Heart left ventricle (tissue), 13 donors: ENCODE data around the gene CXCL12.

Experiments used
- POLR2A ChIP-seq, 2 donors: fragments of 450-650 bp; IDR thresholded peaks; one replicate each; pipeline ENCODE4 v1.6.1; 2017; ENCODE audit warnings: antibody characterized with exemption in 2 of 2, mild to moderate bottlenecking in 2 of 2, moderate library complexity in 2 of 2
- TF ChIP-seq, protein P1 (sequence below), 12 donors: fragments of 200-600 bp; sonication (generic) in 4 of 12; IDR thresholded peaks; one replicate each; pipeline versions ENCODE4 v1.5.0 to v1.8.0; 2018 to 2022; ENCODE audit warnings: antibody characterized with exemption in 12 of 12, mild to moderate bottlenecking in 5 of 12
- donor health status: ischemic (EF 13 %, LVEDD 7.1; RV severe dilation, severe dysfunction).
- donor health status: DM: no; HTN: yes; CAD: no.
- donor health status: DM: no; HTN: no; CAD: no.
- donor health status: ischemic (EF 25% LVEDD 6.9; RV normal size, moderate dysfunction).
- donor health status: ischemic (EF 25% LVEDD 5.7; RV mildly dilated, moderate dysfunction).
- donor health status: ischemic (EF 35%, LVEDD 5.7; RV mildly dilated, moderate dysfunction).
- donor health status: nonischemic (EF 11% LVEDD 7.7; RV severe dilation, severe dysfunction).
- donor health status: DM: yes; HTN: yes; CAD: no.
- donor health status: PGD.
- donor health status: ischemic (EF 29% LVEDD 5.4; RV normal size, mild dysfunction).
- donor health status: nonischemic (EF 23%, LVEDD 6.1; RV moderate dilation, normal function).

DNA sequence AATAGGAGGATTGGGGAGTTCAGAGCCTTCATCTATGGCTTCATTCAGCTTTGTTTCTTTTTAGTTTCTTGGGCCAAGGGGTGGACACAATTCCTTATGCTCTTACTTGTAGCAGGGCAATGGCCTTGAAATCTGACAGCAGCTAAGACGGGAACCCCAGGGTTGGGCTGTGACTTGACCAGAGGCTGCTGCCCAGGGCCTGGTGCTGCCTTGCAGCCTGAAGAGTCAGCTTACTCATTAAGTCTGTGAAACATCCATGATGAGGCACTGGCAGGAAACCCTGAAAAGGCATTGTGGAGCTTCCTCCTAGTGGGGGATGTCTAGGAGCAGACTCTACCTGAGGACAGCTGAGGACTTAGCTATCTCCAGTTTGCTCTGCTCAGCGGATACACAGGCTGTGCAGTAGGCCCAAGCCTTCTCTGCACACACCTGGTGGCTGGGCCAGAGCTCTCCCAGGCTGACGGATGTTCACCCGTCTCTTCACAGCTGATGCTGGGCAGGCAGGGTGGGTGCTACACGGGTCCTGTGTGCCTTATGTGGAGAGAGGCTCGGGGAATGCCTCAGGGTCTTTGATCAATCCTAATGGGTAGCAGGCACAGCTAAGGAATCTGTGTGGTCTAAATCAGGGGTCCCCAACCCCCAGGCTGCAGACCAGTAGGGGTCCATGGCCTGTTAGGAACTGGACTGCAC is 17.8 kb downstream of the CXCL12 start:
- no peak for TF ChIP-seq POLR2A (IDR thresholded peaks at IDR 0.05)
- TF ChIP-seq, protein P1, sequence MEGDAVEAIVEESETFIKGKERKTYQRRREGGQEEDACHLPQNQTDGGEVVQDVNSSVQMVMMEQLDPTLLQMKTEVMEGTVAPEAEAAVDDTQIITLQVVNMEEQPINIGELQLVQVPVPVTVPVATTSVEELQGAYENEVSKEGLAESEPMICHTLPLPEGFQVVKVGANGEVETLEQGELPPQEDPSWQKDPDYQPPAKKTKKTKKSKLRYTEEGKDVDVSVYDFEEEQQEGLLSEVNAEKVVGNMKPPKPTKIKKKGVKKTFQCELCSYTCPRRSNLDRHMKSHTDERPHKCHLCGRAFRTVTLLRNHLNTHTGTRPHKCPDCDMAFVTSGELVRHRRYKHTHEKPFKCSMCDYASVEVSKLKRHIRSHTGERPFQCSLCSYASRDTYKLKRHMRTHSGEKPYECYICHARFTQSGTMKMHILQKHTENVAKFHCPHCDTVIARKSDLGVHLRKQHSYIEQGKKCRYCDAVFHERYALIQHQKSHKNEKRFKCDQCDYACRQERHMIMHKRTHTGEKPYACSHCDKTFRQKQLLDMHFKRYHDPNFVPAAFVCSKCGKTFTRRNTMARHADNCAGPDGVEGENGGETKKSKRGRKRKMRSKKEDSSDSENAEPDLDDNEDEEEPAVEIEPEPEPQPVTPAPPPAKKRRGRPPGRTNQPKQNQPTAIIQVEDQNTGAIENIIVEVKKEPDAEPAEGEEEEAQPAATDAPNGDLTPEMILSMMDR (IDR thresholded peaks at IDR 0.05): no peak
